Measurements from ENCODE around the gene NCOA1.

The NCOA1 gene

GRCh38 chr2:24452502-24452885 is 38.6 kb upstream of the NCOA1 start:
- CTCF ChIA-PET = interaction anchor here (1.8 kb wide), 1 partner anchor 30 kb away, joined by 4 read pairs; no protein-coding TSS in a partner anchor
- Histone ChIP-seq H3K4me3 (ENCODE audit: low read depth, low read length) (no peak overlapping the region), H3K4me1 (ENCODE audit: control insufficient read depth, insufficient read depth, low read length) (no peaks in the 10 kb centered on the region), H3K9me3 (ENCODE audit: control insufficient read depth, insufficient read depth, low read depth, low read length) (no peaks in the 10 kb centered on the region), H3K27ac (ENCODE audit: extremely low read depth, low read depth, low read length) (no peak overlapping the region), H3K36me3 (ENCODE audit: control insufficient read depth in 2 of 2, insufficient read depth in 1 of 2, low read length in 2 of 2) (no peaks in the 10 kb centered on the region)
- TF ChIP-seq ZNF324 (tag by site-specific recombination; IDR thresholded peaks at IDR 0.05) (no peak), KLF10 (tag by site-specific recombination; IDR thresholded peaks at IDR 0.05) (no peak), ZSCAN23 (tag by site-specific recombination; IDR thresholded peaks at IDR 0.05) (no peak), ZNF449 (tag by site-specific recombination; IDR thresholded peaks at IDR 0.05) (no peak), ZXDB (tag by site-specific recombination; IDR thresholded peaks at IDR 0.05) (no peak), ZBTB20 (tag by site-specific recombination; IDR thresholded peaks at IDR 0.05) (no peak), ZNF514 (tag by site-specific recombination; IDR thresholded peaks at IDR 0.05) (no peak), MZF1 (tag by site-specific recombination; IDR thresholded peaks at IDR 0.05; ENCODE audit: borderline replicate concordance) (no peak), OVOL3 (tag by site-specific recombination; IDR thresholded peaks at IDR 0.05) (no peak), SCRT2 (tag by site-specific recombination; IDR thresholded peaks at IDR 0.05) (no peak), ZNF426 (tag by site-specific recombination; IDR thresholded peaks at IDR 0.05) (no peak), ZNF311 (tag by site-specific recombination; IDR thresholded peaks at IDR 0.05; ENCODE audit: borderline replicate concordance) (no peak), ZNF391 (tag by site-specific recombination; IDR thresholded peaks at IDR 0.05; ENCODE audit: borderline replicate concordance, low read depth) (no peak), ZNF175 (tag by site-specific recombination; IDR thresholded peaks at IDR 0.05) (no peak), ZBTB44 (tag by site-specific recombination; IDR thresholded peaks at IDR 0.05) (no peak), AEBP2 (tag by site-specific recombination; IDR thresholded peaks at IDR 0.05; ENCODE audit: borderline replicate concordance) (no peak)
- POLR2A ChIA-PET = no interaction called here

GRCh38 chr2:24453379-24454073 is 37.5 kb upstream of the NCOA1 start:
- H3K9me3 ChIP-seq (ENCODE audit: control insufficient read depth, insufficient read depth, low read depth, low read length) = no peaks in the 10 kb centered on the region
- H3K36me3 ChIP-seq (ENCODE audit: control insufficient read depth in 2 of 2, insufficient read depth in 1 of 2, low read length in 2 of 2) = no peaks in the 10 kb centered on the region
- H3K4me1 ChIP-seq (ENCODE audit: control insufficient read depth, insufficient read depth, low read length) = no peaks in the 10 kb centered on the region
- CTCF ChIA-PET = interaction anchor here (0.6 to 1.8 kb wide), 2 partner anchors 31 to 67 kb away, joined by 3 to 4 read pairs; no protein-coding TSS in a partner anchor
- H3K4me3 ChIP-seq (ENCODE audit: low read depth, low read length) = no peak overlapping the region
- POLR2A ChIA-PET = no interaction called here
- H3K27ac ChIP-seq (ENCODE audit: extremely low read depth, low read depth, low read length) = no peak overlapping the region
- TF ChIP-seq REST (tag by site-specific recombination; IDR thresholded peaks at IDR 0.05) (no peak), ZFP41 (tag by site-specific recombination; IDR thresholded peaks at IDR 0.05; ENCODE audit: borderline replicate concordance) (no peak), SP2 (tag by site-specific recombination; IDR thresholded peaks at IDR 0.05) (no peak), ZNF26 (tag by site-specific recombination; IDR thresholded peaks at IDR 0.05) (no peak), ZNF664 (tag by site-specific recombination; IDR thresholded peaks at IDR 0.05) (no peak), ZNF121 (tag by site-specific recombination; IDR thresholded peaks at IDR 0.05) (no peak), ZBTB49 (tag by site-specific recombination; IDR thresholded peaks at IDR 0.05; ENCODE audit: low read depth) (no peak)
